ENCODE results near the gene WWTR1.
A peak's percentile ranks its signal among the peaks of the same experiment; 100 is the strongest.

Gene WWTR1

DNA sequence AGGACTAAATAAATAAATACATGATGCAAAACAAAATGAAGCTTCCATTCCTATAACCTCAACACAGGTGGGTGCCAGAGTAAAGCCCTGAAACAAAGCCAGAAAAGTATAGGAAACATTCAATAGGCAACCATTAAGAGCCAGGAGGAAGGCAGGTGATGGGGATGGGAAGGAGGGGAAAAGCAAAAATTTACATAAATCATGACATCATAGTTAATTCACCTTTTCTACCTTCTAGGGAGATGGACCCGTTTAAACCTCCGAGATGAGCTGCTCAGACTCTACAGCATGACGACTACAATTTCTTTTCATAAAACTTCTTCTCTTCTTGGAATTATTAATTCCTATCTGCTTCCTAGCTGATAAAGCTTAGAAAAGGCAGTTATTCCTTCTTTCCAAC, 155.4 kb downstream of the WWTR1 start:
- DNase-seq (ENCODE audit: low spot score) (no peak), FAIRE-seq (no peak)

DNA sequence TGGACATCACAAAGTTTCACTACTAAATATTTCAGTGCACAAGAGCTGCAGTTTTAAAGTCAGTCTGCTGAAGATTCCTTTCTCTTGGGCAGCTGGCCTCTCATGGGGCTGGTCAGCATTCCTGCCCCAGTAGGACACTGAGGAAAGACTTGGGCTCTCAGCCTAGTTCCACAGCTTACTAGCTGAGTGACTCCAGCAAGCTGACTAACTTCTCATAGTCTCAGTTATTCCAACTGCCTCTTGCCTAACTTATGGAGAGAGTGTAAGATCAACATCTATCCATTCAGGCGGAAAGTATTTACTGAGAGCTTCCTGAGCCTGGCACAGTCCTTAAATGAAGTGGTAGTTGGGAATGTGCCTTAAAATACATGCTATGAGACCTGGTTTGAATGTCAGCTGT, 156.3 kb downstream of the WWTR1 start:
- DNase-seq (ENCODE audit: low spot score) (peak; percentile 88), FAIRE-seq (peak; percentile 84)

DNA sequence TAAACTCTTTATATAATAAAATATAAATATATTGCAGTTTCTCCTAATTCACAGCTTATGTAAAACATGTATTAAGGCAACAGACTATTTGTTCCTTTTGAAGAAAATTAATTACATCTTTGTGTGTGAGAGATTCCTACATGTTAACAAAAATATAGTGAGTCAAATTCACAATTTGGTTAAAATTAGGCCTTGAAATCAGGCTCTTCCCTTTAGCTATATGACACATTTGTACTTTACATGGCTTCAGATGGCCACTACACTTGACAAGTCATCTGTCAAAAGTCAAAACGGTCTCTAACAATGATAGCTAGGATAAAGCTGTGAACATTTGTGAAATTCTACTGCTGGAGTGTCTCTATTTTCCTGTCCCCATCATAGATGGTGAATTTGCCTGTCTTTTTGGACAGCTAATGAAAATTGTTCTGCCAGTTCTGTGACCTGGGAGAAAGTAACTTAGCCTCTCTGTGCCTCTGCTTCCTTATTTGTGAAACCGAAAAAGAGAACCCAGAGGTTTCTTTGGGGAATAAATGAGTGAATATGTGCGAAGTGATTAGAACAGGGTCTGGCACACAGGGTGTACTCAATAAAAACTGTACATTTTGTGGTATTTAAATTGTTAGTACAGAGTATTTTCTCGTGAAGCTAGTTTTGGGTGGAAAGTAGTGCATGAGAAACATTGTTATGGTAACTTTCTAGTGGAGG, 159.7 kb downstream of the WWTR1 start:
- DNase-seq (ENCODE audit: low spot score) (no peak), FAIRE-seq (no peak)

DNA sequence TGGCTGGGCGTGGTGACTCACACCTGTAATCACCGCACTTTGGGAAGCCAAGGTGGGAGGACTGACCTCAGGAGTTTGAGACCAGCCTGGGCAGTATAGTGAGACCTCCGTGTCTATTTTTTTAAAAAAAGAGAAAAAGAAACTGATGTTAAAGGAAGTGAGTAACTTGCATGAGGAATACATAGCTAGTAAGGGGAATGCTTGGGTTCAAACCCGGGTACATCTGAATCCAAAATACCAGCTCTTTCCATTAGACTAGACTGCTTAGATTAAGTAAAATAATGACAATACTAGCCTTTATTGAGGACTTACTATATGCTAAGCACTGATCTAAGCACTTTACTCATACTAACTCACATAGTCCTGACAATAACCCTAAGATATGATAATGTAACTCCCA, 160.9 kb downstream of the WWTR1 start:
- DNase-seq (ENCODE audit: low spot score): no peak
- no peak for FAIRE-seq

DNA sequence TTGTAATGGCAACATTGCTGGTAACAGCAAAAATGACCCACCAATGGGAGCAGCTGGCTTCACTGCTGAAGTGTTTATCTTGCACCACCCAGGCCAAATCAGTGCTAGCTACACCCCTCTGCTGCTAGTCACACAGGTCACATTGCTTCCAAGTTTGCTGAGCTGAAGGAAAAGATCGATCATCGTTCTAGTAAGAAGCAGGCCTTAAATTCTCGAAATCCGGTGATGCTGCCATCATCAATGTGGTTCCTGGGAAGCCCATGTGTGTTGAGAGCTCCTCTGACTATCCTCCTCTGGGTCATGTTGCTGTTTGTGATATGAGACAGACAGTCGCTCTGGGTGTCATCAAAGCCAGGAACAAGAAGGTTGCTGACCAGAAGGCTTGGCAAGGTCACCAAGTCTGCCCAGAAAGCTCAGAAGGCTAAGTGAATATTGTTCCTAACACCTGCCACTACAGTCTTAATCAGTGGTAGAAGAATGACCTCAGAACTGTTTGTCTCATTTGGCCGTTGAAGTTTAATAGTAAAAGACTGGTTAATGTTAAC, 162.2 kb downstream of the WWTR1 start:
- no peak for DNase-seq (ENCODE audit: low spot score)
- FAIRE-seq: no peak

DNA sequence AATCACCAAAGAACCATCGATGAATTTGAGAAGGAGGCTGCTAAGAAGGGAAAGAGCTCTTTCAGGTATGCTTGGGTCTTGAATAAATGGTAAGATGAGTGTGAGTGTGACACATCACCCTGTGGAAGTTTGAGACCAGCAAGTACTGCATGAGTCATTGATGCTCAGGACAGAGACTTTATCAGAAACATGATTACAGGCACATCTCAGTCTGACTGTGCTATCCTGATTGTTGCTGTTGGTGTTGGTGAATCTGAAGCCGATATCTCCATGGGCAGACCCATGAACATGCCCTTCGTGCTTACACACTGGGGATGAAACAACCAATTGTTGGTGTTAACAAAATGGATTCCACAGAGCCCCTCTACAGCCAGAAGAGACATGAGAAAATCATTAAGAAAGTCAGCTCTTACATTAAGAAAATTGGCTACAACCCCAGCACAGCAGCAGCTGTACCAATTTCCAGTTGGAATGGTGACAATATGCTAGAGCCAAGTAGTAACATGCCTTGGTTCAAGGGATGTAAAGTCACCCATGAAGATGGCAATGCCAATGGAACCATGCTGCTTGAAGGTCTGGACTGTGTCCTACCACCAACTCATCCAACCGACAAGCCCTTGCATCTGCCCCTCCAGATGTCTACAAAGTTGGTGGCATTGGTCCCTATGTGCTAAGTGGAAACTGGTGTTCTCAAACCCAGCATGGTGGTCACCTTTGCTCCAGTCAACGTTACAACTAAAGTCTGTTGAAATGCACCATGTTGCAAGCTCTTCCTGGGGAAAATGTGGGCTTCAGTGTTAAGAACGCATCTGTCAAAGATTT, 162.9 kb downstream of the WWTR1 start:
- DNase-seq (ENCODE audit: low spot score): peak; percentile 76
- FAIRE-seq: peak; percentile 76

DNA sequence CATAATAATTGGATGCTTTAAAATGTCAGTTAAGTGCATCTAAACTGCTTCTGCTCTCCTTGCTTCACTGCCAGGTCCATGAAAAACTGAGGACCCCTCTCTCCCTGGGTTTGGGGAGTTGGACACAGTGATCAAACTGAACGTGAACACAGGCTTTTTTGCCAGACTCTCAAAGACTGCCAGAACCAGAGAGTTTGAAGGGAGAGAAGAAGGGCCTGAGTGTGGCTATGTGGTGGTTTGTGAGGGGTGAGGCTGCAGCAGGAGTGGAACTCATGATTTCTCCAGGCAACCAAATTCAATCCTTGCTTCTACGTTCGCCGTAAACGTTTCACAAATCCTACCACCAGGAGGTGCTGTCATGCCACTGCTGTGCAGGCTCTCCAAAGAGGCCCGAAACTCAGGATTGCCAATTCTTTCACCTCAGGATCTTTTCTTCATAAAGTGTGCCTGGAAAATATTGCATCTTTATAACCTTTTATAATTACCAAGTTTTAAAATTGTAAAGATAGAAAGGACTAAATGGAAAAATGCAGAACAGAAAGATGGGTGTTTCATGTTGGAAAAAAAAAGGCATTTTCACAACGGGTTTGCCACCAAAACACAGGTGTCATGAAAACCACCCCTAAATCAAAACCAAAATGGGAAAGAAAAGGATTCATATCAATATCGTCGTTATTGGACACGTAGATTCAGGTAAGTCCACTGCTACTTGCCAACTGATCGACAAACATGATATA, 163.6 kb downstream of the WWTR1 start:
- no peak for FAIRE-seq
- DNase-seq (ENCODE audit: low spot score): peak; percentile 16

DNA sequence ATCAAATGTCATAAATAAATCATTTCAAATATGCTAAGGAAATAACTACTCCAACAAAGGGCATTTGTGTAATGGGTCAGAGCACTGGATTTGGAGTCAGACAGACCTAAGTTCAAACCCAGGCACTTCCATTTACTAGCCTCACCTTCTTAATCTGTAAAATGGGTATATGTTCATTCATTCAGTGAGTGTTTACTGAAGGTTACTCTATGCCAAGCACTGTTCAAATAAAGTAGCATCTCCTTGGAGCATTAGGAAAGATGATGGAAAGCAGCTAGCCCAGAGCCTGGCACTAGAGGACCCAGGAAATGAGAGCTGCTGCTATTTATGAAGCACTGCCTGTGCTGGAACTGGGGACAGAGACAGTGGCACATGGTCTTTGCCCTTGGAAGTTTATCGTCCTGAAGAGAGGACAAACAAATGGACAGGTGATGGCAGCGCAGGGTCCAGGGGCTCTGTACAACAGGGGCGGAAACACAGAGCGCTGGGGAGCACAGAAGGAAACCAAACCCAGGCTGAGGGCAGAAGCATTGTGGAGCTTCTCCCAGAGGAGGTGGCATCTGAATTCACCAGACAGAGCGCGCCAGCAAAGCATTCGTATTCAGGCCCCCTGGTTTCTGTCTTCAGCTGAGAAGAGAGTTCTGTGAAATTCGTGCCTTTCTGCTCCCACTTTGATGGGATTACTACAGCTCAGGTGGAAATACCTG, 164.4 kb downstream of the WWTR1 start:
- DNase-seq (ENCODE audit: low spot score) (no peak), FAIRE-seq (no peak)

DNA sequence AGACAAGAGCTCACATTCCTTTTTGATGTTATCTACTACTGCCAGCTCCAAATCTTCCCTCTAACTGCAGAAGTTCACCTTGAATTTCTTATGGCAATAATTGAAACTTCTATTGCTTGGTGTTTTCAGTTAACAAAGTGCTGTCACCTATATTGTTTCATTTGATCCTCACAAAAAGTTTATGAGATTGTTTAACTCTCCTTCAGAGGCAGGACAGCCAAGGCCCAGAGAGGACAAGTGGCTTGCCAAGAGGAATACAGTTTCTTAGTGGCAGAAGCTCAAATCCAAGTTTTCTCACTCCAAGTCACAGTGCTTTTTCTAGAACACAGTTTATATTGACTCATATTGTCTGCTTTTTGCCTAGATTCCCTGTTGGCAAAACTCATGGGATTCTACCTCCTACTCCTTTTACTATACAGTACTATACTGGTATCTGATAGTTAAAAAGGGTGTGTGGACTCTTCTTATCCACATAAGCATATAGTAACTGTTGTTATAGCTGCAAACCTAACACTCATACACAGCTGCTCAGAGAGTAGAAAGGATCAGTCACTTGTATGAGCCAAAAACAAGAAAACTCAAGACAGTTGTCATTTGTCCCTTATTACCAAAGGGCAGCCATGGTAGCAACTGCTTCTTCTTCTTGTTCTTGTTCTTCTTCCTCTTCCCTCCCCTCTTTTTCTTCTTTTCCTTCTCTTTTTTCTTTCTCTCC, 167.4 kb downstream of the WWTR1 start:
- DNase-seq (ENCODE audit: low spot score) (no peak), FAIRE-seq (no peak)

DNA sequence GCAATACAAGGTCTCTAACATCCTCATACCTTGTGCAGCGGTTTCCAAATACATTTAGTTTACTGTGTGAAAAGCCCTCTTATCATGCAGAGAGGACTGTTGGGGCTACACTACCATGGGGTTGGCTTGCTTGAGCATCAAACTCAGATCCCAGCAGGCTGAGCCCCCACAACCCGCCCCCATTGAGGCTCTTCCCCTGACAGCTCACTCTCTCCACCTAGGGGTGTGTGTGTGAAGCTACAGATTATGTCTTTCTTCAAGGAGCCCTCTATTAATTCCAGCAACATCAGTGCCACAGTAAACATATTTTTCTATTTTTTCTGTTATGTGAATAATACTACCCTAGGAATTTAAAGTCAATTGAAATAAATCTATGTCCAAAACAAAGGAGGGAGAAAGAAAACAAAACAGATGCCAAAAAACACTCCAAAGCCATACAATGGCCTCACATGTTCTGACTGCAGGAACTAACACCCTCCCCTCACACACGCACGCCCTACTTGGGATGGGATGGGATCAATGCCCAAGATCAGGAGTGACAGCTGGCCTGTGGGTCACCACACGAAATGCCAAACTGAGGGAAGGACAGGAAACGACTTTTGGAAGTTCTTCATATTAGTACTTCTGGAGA, 168.7 kb downstream of the WWTR1 start:
- DNase-seq (ENCODE audit: low spot score): no peak
- FAIRE-seq: no peak

DNA sequence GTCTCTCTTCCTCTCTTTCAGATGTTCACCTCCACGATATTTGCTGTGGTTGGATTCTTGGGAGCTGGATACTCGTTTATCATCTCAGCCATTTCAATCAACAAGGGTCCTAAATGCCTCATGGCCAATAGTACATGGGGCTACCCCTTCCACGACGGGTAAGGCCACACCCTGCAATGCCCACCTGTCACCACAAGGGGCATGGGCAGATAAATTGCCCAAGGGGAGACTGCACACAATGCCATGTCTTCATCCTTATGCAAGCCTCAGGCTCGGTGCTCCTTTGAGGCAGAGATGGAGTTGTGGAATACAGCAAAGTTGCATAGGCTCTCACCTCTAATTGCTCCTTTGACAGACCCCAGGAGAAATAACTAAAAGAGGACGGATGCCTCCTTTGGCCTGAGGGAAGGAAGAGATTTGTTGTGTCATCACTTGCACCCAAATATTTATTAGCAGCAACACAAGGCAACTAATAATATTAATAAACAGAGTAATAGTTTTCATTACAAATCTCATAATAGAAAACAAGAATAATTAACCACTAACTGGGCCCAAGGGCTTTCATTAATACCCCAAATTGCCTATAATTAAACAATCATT, 170.1 kb downstream of the WWTR1 start:
- FAIRE-seq: no peak
- no peak for DNase-seq (ENCODE audit: low spot score)

DNA sequence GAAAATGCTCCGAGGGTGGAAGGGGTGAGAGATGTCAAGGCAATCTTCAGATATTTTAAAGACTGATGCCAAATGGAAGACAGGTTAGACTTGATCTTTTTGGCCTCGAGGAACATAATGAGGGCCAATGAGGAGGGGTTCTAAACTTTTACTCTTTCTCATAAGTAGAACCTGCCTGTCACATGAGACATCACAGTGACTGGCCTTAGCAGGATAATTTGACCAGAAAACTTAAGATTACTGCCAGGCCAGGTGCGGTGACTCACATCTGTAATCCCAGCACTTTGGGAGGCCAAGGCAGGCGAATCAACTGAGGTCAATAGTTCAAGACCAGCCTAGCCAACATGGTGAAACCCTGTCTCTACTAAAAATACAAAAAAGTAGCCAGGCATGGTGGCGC, 171.1 kb downstream of the WWTR1 start:
- DNase-seq (ENCODE audit: low spot score) (no peak), FAIRE-seq (no peak)

DNA sequence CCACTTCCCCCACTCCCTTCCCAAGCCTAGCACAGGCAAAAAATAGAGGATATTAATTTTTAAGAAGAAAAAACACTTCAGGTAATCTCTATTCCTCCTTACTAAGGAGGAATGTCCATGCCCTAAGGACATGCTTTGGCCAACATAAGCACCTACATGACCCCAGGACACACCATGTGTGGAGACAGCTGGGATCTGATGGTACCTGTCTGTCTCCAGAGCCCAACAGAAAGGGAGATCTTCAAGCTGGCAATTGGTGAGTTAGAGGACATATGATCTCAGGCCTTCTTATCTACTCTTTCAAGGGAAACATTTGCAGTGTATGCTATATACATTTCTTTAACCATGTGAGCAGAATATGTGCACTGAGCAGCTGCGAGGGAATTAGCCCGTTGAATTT, 176.3 kb downstream of the WWTR1 start:
- no peak for FAIRE-seq
- DNase-seq (ENCODE audit: low spot score): no peak

DNA sequence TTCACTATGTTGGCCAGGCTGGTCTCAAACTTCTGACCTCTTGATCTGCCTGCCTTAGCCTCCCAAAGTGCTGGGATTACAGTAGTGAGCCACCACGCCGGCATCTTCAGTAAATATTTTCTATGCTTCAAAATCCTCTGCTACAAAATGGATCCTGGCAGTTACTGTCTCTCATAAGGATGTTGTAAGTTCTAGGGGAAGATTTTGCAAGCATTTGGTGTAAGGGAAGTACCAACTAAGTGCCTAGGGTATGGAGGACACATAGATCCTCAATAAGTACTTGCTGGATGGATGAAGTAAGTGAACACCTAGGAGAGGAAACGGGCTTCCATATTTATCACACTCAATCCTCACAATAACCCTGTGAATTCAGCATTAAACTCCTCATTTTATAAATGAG, 176.8 kb downstream of the WWTR1 start:
- DNase-seq (ENCODE audit: low spot score): no peak
- no peak for FAIRE-seq

DNA sequence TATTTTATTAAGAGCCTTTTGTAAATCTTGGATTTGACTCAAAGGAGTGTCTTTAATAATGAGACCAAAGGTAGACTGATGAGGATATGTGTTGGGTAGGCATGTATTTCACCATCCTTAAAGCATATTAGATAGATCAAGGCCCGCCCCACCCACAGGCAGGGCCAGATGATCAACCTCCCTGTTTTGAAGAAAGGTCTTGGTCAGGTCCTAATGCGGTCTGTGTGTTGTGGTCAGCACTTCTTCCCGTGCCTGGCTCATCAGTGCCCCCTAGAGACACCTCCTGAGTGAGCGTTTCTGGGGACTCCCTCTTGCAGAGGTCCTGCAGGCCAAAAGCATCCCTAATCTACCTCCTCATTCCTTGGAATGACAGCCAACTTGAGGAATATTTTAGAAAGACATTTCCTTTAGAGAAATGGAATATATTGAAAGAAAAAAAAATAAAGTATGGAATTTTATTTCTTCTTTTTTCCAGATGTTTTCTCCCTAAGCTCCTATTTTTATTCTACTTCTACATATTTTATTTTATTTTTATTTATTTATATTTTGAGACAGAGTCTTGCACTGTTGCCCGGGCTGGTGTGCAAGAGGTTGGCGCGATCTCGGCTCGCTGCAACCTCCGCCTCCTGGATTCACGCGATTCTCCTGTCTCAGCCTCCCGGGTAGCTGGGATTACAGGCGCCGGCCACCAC, 177.4 kb downstream of the WWTR1 start:
- peak; percentile 64 for FAIRE-seq
- DNase-seq (ENCODE audit: low spot score): peak; percentile 78

DNA sequence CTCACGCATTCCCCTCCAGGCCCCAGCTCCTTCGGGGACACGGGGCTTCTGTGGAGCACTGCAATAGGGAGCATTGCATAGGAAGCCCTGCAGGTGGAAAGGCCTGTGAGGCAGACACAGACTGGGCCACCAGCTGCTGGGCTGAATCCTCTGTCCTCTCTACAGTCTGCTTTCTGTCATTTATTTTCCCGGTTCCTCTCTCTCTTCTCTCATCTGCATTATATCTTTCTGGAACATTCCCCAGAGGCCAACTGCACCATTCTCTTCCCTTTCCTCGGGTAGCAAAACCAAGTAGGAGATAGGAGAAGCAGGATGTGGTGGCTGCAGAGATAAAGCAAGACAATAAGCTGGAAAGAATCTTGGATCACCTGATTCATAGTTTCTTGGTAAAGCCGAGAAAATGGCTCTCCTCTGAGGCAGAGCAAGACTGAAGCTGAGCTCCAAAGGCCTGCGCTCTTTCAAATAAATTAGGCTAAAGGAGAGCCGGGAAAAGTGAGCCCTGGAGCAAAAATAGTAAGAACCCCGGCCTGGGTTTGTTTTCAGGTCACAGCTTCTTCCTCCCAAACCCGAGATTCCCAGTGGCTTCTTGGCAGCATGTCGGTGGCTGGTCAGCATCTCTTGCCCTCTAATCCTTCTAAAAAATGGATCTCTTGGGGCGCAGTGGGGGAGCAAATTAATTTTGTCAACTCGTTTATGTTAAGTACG, 178.1 kb downstream of the WWTR1 start:
- FAIRE-seq: no peak
- DNase-seq (ENCODE audit: low spot score): peak; percentile 7

DNA sequence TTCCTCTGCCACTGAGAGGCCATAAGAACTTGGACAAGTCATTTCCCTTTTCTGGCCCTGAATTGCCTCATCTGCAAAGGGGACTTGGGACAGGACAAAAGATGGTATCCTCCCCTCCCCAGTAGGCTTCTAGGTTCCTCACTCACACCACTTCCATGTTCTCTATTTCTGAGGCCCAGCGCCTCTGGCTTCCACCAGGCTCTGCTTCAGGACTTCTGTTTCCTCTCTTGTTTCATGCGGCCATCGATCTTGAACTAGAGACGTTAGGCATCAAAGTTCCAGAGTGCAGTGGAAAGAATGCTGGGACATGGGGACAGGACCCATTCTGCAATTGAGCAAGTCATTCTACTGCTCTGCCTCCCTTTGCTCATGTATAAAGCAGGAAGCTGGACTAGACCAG, 181.6 kb downstream of the WWTR1 start:
- DNase-seq (ENCODE audit: low spot score): no peak
- FAIRE-seq: no peak

DNA sequence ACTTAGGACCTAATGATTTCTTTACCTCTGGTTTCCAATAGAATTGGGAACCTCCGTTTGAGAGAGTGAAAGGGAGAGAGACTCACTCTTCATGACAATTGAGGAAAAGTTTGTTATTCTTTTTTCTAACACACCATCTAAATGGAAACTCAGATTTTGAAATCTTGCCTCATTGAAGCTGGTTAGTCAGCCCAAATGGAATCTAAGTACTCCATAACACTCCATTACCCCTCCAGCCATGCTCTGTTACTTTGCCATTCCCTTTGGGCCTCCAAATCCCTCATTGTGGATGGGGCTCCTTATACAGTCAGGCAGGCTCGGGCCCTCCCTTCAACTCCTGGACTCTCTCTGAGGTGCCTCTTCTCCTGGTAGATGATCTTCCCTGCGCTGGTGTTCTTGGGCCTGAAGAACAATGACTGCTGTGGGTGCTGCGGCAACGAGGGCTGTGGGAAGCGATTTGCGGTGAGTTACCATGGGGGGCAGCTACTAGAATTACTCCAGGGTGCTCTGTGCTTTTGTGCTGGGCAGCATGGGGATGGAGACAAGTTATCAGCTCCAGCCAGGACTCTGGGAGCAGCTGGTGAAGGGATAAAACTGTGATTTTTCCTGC, 182.3 kb downstream of the WWTR1 start:
- no peak for DNase-seq (ENCODE audit: low spot score)

More for the DNA sequence above, 182.3 kb downstream of the WWTR1 start:
- FAIRE-seq: no peak

Measured in RCC 7860 (cell line).